Measurements from ENCODE around the gene CAPN9.
A peak's percentile ranks its signal among the peaks of the same experiment; 100 is the strongest.

GRCh38 chr1:230807029-230807428 is 59.8 kb downstream of the CAPN9 start:
- TF ChIP-seq CTCF (IDR thresholded peaks at IDR 0.05): no peak
- TF ChIP-seq POLR2A (IDR thresholded peaks at IDR 0.05): peak in 2 of 3 donors; percentile 35 to 38
